ENCODE data around the gene SLX4IP. TPM values are rescaled to one million over a fixed set of nuclear protein-coding genes. Genes with fewer than 3 reads are reported as not detected.

Gene SLX4IP
- total RNA-seq, 1 donor from 2014 or later, result 8.6 TPM

GRCh38 chr20:10591946-10592521 is 156.9 kb downstream of the SLX4IP start:
- Mint-ChIP-seq H3K4me1 (no peaks in the 10 kb centered on the region), H3K9me3 (no peaks in the 10 kb centered on the region), H3K36me3 (ENCODE audit: low read depth) (peaks cover 9% of the 10 kb centered on the region), H3K27me3 (no peaks in the 10 kb centered on the region), H3K27ac (no peak overlapping the region), H3K4me3 (no peak overlapping the region)
- no peak for ATAC-seq (ENCODE audit: low read depth)
- ChIA-PET POLR2A (no interaction called here), CTCF (no interaction called here)
- intact Hi-C loops (cut with micrococcal nuclease), result no loop called here
- no peak for TF ChIP-seq CTCF (IDR thresholded peaks at IDR 0.05)
- no peak for DNase-seq

- no peaks in the 10 kb centered on the region for H3K27me3 Mint-ChIP-seq
- ATAC-seq (ENCODE audit: low read depth) (no peak), DNase-seq (no peak)
- intact Hi-C loops (cut with micrococcal nuclease), result no loop called here
- H3K4me1 Mint-ChIP-seq, result no peaks in the 10 kb centered on the region
- H3K27ac Mint-ChIP-seq, result no peak overlapping the region
- ChIA-PET POLR2A (no interaction called here), CTCF (no interaction called here)
- no peak for TF ChIP-seq CTCF (IDR thresholded peaks at IDR 0.05)
- H3K9me3 Mint-ChIP-seq, result no peaks in the 10 kb centered on the region
- no peak overlapping the region for H3K4me3 Mint-ChIP-seq
- H3K36me3 Mint-ChIP-seq (ENCODE audit: low read depth), result peaks cover 25% of the 10 kb centered on the region
Observed at GRCh38 chr20:10594296-10594868, 159.3 kb downstream of the SLX4IP start.

GRCh38 chr20:10595266-10595665 is 160.2 kb downstream of the SLX4IP start:
- H3K4me1 Mint-ChIP-seq, result no peaks in the 10 kb centered on the region
- no peak overlapping the region for H3K27ac Mint-ChIP-seq
- no peak for TF ChIP-seq CTCF (IDR thresholded peaks at IDR 0.05)
- peaks cover 27% of the 10 kb centered on the region for H3K36me3 Mint-ChIP-seq (ENCODE audit: low read depth)
- DNase-seq, result no peak
- intact Hi-C loops (cut with micrococcal nuclease), result no loop called here
- POLR2A ChIA-PET, result no interaction called here
- H3K4me3 Mint-ChIP-seq, result no peak overlapping the region
- H3K27me3 Mint-ChIP-seq, result no peaks in the 10 kb centered on the region
- no peak for ATAC-seq (ENCODE audit: low read depth)
- no peaks in the 10 kb centered on the region for H3K9me3 Mint-ChIP-seq
- CTCF ChIA-PET, result no interaction called here

- H3K4me1 Mint-ChIP-seq, result no peaks in the 10 kb centered on the region
- intact Hi-C loops (cut with micrococcal nuclease), result no loop called here
- ChIA-PET POLR2A (no interaction called here), CTCF (interaction anchor here (0.7 kb wide), 1 partner anchor 644 kb away, joined by 3 read pairs; no protein-coding TSS in a partner anchor)
- peaks cover 31% of the 10 kb centered on the region for H3K36me3 Mint-ChIP-seq (ENCODE audit: low read depth)
- TF ChIP-seq CTCF (IDR thresholded peaks at IDR 0.05), result no peak
- H3K9me3 Mint-ChIP-seq, result no peaks in the 10 kb centered on the region
- ATAC-seq (ENCODE audit: low read depth) (no peak), DNase-seq (no peak)
- no peak overlapping the region for H3K27ac Mint-ChIP-seq
- no peak overlapping the region for H3K4me3 Mint-ChIP-seq
- H3K27me3 Mint-ChIP-seq, result no peaks in the 10 kb centered on the region
Observed at GRCh38 chr20:10595985-10596384, 160.9 kb downstream of the SLX4IP start.

GRCh38 chr20:10596710-10597121 is 161.6 kb downstream of the SLX4IP start:
- H3K4me3 Mint-ChIP-seq, result no peak overlapping the region
- DNase-seq, result no peak
- no peaks in the 10 kb centered on the region for H3K27me3 Mint-ChIP-seq
- no peak for ATAC-seq (ENCODE audit: low read depth)
- no peak overlapping the region for H3K27ac Mint-ChIP-seq
- CTCF ChIA-PET, result no interaction called here
- POLR2A ChIA-PET, result no interaction called here
- peaks cover 38% of the 10 kb centered on the region for H3K36me3 Mint-ChIP-seq (ENCODE audit: low read depth)
- intact Hi-C loops (cut with micrococcal nuclease), result no loop called here
- no peaks in the 10 kb centered on the region for H3K4me1 Mint-ChIP-seq
- no peak for TF ChIP-seq CTCF (IDR thresholded peaks at IDR 0.05)
- H3K9me3 Mint-ChIP-seq, result no peaks in the 10 kb centered on the region

Measured in activated B cell treated with CpG ODN at 0.5 μM for 24 hours (primary cell).